GM12873 (cell line): ENCODE results near the gene KRT17.

Experiments
- TF ChIP-seq, protein P1 (sequence below): IDR thresholded peaks from 2 replicates; pipeline ENCODE4 v1.5.1; 2012; ENCODE audit warnings: low read depth, mild to moderate bottlenecking, moderate library complexity, low read length, control low read depth; ENCODE audit not compliant: insufficient read depth; ENCODE audit errors: missing control alignments

KRT17 gene

DNA sequence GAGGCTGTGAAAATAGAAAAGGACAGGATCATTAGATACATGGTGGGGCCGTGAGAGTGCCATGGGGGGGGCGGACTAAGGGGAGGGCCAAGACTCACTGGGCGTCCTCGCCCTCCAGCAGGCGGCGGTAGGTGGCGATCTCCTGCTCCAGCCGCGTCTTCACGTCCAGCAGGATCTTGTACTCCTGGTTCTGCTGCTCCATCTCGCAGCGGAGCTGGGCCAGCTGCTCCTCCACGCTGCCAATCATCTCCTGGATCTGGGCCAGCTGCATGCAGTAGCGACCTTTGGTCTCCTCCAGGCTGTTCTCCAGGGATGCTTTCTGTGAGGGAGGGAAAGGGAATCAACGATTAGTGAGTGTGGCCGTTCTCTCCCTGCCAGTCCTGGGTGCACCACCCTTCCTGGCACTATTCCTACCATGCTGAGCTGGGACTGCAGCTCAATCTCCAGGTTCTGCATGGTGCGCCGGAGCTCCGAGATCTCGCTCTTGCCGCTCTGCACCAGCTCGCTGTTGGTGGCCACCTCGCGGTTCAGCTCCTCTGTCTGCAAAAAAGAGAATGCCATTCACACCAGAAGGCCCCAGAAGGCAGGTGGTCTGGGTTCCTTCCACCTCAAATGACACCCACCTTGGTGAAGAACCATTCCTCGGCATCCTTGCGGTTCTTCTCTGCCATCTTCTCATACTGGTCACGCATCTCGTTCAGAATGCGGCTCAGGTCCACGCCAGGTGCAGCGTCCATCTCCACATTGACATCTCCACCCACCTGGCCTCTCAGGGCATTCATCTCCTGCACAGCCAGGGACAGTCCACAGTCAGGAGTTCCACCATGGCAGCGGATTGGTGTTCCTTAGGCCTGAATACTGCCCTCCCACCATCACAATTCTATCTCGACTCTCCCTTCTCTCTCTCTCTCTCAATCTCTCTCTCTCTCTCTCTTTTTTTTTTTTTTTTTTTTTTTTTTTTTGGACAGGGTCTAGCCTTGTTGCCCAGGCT, 40.9 kb downstream of the KRT17 start:
- TF ChIP-seq, protein P1, sequence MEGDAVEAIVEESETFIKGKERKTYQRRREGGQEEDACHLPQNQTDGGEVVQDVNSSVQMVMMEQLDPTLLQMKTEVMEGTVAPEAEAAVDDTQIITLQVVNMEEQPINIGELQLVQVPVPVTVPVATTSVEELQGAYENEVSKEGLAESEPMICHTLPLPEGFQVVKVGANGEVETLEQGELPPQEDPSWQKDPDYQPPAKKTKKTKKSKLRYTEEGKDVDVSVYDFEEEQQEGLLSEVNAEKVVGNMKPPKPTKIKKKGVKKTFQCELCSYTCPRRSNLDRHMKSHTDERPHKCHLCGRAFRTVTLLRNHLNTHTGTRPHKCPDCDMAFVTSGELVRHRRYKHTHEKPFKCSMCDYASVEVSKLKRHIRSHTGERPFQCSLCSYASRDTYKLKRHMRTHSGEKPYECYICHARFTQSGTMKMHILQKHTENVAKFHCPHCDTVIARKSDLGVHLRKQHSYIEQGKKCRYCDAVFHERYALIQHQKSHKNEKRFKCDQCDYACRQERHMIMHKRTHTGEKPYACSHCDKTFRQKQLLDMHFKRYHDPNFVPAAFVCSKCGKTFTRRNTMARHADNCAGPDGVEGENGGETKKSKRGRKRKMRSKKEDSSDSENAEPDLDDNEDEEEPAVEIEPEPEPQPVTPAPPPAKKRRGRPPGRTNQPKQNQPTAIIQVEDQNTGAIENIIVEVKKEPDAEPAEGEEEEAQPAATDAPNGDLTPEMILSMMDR, result no peak

DNA sequence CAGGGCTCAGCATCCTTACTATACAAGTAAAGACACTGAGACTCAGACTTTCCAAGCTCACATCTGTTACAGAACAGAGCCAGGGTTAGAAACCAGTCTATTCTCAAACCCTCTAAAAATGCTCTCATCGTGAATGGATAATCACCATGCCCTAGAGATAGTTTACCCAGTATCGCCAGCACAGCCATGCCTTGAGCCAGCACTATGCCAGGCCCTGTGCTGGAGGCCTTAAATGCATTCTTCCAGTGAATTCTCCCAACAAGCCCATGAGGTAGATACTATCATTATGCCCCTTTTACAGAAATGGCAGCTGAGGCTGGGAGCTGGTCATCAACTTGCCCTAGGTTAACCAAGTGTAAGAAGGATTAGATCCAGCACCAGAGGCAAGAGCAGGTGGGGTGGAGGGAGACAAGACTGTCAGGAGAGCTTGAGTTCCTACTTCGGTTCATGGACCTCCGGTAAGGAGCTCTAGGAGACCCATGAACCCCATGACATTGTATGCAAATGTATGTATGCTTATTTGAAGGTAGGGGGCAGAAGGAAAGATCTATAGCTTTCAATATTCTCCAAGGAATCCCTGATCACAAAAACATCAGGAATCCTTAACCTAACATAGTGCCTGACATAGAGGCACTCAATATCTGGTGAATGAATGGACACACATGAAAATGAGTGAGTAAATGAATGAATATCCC, 42.9 kb downstream of the KRT17 start:
- TF ChIP-seq, protein P1, result no peak

DNA sequence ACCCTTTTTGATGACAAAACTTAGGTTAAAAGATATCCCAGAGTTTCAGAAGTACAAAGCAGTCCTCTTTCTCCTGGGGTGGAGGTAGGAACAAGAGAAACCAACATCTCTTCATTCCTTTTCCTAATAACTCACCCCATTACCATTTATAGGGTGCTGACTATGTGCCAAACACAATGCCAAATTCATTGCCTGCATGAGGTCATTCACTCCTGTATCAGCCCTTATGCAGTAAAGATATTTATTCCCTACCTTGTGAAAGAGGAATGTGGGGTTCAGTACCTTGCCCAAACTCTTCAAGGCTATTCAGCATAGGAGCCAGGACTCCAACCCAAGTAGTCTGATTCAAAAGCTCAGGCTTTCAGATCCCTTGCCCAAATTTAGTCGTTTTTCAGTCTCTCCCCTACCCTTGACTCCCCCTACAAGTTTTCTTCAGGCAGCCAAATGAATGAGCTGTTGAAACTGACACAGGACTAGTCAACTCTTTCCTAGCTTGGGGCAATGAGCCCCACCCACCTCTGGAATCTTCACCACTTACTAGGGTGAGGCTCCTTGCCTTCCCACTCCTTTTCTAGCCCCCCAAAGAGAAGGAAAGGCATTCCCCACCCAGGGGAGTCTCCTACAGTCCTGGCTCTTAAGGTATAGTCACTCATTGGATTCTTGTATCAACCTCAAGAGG, 43.5 kb downstream of the KRT17 start:
- TF ChIP-seq, protein P1, result no peak

- TF ChIP-seq, protein P1, result no peak
These were observed 44.2 kb downstream of the KRT17 start for GRCh38 chr17:41580244-41580575.

- TF ChIP-seq, protein P1, result peak; percentile 92
These were observed 44.7 kb downstream of the KRT17 start for GRCh38 chr17:41579484-41580243.

DNA sequence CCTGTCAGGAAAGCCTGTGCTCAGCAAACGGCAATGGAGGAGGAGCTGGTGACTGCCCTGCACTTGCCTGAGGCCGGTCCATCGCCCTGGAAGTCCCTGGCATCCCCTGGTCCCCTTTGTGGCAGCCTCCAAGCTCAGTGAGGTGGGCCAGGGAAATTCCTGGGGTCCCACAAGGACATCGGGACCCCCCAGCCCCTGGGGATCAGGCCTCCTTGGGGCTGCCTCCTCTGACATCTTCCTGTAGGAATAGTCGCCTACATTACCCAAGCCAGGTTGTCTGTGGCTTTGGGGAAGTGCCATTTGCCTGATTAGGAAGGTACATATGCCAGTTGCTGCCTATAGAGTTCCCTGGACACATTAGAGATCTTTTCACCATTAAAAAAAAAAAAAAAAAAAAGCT, 45.4 kb downstream of the KRT17 start:
- TF ChIP-seq, protein P1, result no peak
